GM21390 (cell line): Measurements from ENCODE around the gene PCCA.
"Not testable (repeated sequence)": the region's sequence is repeated elsewhere in the genome, so short reads cannot be mapped to it uniquely, and the experiment has no call there.

ENCODE experiments used
- ATAC-seq: cut with Tn5 transposase; IDR thresholded peaks from one replicate; pipeline ENCODE4 v1.9.1; 2021; ENCODE audit not compliant: unreplicated experiment

PCCA gene

DNA sequence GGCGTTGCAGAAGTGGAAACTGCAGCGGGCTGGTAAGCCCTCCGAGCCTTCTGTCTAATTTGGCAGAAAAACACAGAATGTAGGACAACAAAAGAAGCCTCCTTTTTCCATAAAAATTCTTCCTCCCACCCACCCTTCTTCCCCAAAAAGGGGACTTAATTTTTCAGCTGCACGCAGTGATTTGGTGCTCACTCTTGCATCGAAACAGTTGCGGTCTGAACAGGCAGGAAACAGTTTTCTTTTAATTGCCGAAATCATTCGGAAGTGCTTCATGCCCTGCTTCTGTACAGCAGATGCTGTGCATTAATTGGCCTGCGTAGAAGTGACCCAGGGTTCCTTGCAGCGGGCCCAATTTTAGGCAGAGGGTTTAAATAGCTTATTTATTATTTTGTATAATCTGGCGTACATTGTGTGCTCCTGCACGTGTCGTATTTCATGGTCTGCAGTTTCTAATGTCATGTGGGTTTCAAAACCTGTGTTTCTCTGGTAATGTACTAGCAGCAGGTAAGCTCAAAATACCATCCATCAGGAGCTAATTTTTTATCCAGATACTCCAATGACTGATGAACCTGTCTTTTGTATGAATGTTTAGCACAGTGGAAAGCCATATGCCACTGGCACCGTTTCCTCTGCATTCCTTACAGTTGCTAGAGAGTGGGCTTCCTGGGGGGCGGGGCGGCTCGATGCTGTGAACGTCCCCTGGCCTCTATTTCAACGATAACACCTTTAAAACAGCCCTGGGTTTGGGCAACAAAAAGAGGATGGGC is 433.1 kb downstream of the PCCA start:
- ATAC-seq = no peak

- no peak for ATAC-seq
Measured at GRCh38 chr13:100522618-100523309, 433.9 kb downstream of the PCCA start.

GRCh38 chr13:100523411-100523810 is 434.5 kb downstream of the PCCA start:
- no peak for ATAC-seq

GRCh38 chr13:100523981-100524386 is 435.1 kb downstream of the PCCA start:
- ATAC-seq = no peak

DNA sequence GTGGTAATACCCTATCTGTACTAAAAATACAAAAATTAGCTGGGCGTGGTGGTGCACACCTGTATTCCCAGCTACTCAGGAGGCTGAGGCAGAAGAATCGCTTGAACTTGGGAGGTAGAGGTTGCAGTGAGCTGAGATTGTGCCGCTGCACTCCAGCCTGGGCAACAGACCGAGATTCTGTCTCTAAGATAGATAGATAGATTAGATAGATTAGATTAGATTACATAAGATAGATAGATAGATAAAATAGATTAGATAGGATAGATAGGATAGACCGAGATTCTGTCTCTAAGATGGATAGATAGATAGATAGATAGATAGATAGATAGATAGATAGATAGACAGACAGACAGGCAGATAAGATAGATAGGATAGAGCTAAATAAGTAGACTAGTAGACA is 435.8 kb downstream of the PCCA start:
- not testable (repeated sequence) for ATAC-seq

- ATAC-seq = no peak
Measured at GRCh38 chr13:100525453-100526317, 436.8 kb downstream of the PCCA start.

DNA sequence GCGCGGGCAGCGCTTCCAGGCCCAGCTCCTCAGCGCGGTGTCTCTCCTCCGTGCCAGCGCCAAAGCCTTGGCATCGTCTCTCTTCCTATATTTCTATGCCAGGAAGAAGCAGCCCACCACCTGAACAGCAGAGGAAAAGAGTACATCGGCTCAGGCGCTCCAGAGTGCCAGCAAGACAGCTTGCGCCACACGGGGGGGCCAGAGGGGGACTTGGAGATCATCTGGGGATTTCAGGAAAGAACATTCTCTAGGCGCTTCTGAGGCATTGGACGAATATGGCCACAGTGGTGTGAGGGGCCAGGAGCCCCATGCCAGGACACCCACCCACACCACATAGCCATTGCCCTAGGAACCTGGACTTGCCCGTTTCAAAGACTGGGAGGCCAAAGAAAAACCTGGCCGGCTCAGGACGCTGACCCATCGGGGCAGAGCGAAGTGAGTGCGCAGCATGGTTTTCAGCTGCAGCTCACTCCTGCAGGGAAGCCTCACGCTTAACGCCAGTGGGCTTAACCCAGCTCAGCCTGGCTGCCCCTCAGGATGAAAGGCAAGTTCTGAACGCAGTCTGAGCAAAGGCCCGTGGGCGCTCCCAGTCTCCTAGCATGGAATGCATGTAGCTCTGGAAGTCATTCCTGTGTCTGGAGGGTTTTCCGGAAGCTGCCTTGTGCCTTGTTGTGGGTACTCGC is 437.6 kb downstream of the PCCA start:
- no peak for ATAC-seq

- no peak for ATAC-seq
Measured at GRCh38 chr13:100527644-100528043, 438.8 kb downstream of the PCCA start.

GRCh38 chr13:100528353-100528752 is 439.5 kb downstream of the PCCA start:
- no peak for ATAC-seq

GRCh38 chr13:100528820-100529219 is 439.9 kb downstream of the PCCA start:
- ATAC-seq = no peak

- ATAC-seq = no peak
Measured at GRCh38 chr13:100529666-100530377, 440.9 kb downstream of the PCCA start.

DNA sequence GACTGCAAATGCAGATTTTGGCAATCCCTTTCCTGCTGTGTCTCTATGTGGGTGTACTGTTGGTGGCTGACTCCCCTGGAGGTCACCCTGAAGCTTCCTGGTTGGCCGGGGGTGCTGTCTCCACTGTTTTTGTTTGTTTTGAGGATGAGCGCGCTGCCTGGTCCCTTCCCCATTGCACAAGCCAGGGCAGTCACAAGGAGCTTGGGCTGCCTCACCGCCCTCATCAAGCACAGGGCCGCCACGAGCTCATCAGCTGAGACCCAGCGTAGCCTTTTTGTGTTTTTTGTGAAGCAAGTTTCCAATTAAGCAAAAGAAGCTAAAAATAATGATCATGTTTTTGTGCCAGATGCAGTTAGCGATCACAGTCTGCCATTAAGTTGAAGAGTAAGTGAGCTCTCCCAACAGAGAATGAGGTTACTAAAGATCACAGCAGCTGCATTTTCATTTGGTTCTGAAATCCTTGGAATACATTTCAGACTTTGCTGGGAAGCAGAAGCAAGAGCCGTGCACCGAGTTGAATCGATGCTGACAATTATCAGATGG is 441.8 kb downstream of the PCCA start:
- ATAC-seq = no peak

DNA sequence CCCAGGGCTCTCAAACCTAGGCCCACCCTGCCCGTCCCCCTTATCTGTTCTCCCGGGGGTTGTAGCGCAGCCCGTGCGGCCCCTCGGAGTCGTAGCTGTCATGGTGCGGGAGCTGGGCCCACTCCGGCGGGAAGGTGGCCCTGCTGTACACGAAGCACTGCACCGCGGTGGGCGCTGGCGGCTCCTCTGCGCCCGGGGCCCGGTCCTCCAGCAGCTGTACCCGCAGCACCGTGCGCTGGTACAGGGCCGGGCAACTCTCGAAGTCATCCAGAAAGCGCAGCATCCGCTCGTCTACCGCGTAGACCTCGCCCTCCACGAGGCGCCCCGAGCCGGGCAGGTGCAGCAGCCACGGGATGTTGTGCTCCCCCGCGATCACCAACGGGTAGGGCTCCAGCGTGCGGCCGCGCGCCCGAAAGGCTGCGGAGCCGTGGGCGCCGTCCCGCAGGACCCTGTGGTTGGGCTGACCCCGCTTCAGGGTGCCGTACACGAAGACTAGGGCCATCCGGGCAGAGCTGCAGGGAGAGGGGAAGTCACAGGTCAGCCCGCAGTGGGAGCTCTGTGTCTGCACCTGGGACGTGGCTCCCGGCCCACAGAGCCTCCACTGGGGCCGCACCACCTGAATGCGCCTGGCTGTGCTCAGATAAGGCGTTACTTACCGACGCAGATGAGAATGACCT is 443.3 kb downstream of the PCCA start:
- no peak for ATAC-seq

- no peak for ATAC-seq
Measured at GRCh38 chr13:100532836-100533435, 444.0 kb downstream of the PCCA start.

GRCh38 chr13:100533588-100534041 is 444.7 kb downstream of the PCCA start:
- no peak for ATAC-seq

GRCh38 chr13:100534147-100534843 is 445.4 kb downstream of the PCCA start:
- ATAC-seq = no peak

- no peak for ATAC-seq
Measured at GRCh38 chr13:100534911-100535310, 446.0 kb downstream of the PCCA start.

DNA sequence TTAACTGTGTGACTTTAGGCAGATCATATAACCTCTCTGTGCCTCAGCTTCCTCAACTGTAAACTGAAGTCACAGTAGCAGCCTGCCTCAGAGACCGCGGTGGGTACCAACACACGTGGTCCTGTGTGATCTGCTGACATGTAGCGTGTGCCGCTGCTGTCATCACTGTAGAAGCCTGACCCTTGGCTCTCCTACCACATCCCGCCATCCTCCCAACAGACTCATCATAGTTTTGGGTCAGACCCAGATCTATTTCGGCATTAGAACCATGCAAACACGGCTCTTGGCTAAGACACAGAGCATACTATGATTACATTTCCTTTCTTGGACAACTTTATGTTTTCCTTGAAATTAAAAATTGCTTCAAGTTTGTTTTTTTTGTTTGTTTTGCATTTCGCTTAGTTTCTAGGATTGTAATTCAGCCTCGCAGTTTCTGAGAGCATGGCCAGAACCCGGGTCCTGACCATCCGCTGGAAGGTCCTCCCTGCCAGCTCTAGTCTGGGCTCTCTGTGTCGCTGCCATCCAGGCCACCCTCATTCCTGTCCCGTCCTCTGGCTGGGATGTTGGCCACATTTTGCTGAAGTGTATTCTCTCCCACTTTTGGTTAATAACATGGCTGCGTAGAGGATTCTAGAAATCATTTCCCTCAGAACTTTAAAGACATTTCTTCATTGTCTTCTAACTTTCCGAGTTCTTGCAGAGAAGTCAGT is 446.7 kb downstream of the PCCA start:
- no peak for ATAC-seq
